Astrocyte (in vitro differentiated cells and primary cell): Measurements from ENCODE around the gene ZNF554. TPM values are rescaled to one million over a fixed set of nuclear protein-coding genes. Genes with fewer than 3 reads are reported as not detected.

Experiments used
- DNase-seq: peaks from one replicate; pipeline ENCODE4 v3.0.0-alpha.2; 2010; ENCODE audit warnings: low read depth
- FAIRE-seq: peaks from 2 replicates; lab custom pipeline; 2011; peaks lifted over from hg19 to GRCh38; lab: Jason Lieb, UNC
- H2AFZ ChIP-seq: 2 replicates; pipeline ENCODE4 v1.6.0; 2012; ENCODE audit warnings: low read depth, low read length, inconsistent platforms
- H3K27ac ChIP-seq: 2 replicates; pipeline ENCODE4 v1.5.1; 2011; ENCODE audit warnings: low read depth, low read length, inconsistent platforms
- H3K27me3 ChIP-seq: 2 replicates; pipeline ENCODE4 v1.6.0; 2011; ENCODE audit warnings: low read length, inconsistent platforms; ENCODE audit not compliant: insufficient read depth
- H3K36me3 ChIP-seq: 2 replicates; pipeline ENCODE4 v1.5.1; 2011; ENCODE audit warnings: low read length, inconsistent platforms; ENCODE audit not compliant: insufficient read depth
- H3K4me1 ChIP-seq: 2 replicates; pipeline ENCODE4 v1.5.1; 2011; ENCODE audit warnings: low read length, inconsistent platforms; ENCODE audit not compliant: insufficient read depth
- H3K4me2 ChIP-seq: 2 replicates; pipeline ENCODE4 v1.6.0; 2012; ENCODE audit warnings: low read length, inconsistent platforms
- H3K4me3 ChIP-seq: 2 replicates; pipeline ENCODE4 v1.5.1; 2011; ENCODE audit warnings: low read depth, mild to moderate bottlenecking, low read length, inconsistent platforms; ENCODE audit not compliant: insufficient read depth
- H3K79me2 ChIP-seq: 2 replicates; pipeline ENCODE4 v1.6.0; 2012; ENCODE audit warnings: mild to moderate bottlenecking, low read length, inconsistent platforms; ENCODE audit not compliant: insufficient read depth
- H3K9ac ChIP-seq: 2 replicates; pipeline ENCODE4 v1.6.0; 2012; ENCODE audit warnings: mild to moderate bottlenecking, low read length, inconsistent platforms
- H3K9me3 ChIP-seq: 2 replicates; pipeline ENCODE4 v1.5.1; 2012; ENCODE audit warnings: low read depth, mild to moderate bottlenecking, low read length, inconsistent platforms; ENCODE audit not compliant: insufficient read depth
- H4K20me1 ChIP-seq: 2 replicates; pipeline ENCODE4 v1.6.0; 2012; ENCODE audit warnings: low read length, inconsistent platforms; ENCODE audit not compliant: insufficient read depth
- H3K27ac Mint-ChIP-seq: one replicate; pipeline ENCODE4 v1.8.0; 2021; ENCODE audit warnings: mild to moderate bottlenecking, mixed read lengths; ENCODE audit not compliant: unreplicated experiment
- H3K27me3 Mint-ChIP-seq: one replicate; pipeline ENCODE4 v1.8.0; 2021; ENCODE audit warnings: low read depth, mixed read lengths; ENCODE audit not compliant: unreplicated experiment
- H3K36me3 Mint-ChIP-seq: one replicate; pipeline ENCODE4 v1.8.0; 2021; ENCODE audit warnings: low read depth, mixed read lengths; ENCODE audit not compliant: unreplicated experiment
- H3K4me1 Mint-ChIP-seq: one replicate; pipeline ENCODE4 v1.8.0; 2021; ENCODE audit warnings: low read depth, mixed read lengths; ENCODE audit not compliant: unreplicated experiment
- H3K4me3 Mint-ChIP-seq: one replicate; pipeline ENCODE4 v1.8.0; 2021; ENCODE audit warnings: mild to moderate bottlenecking, moderate library complexity, mixed read lengths; ENCODE audit not compliant: unreplicated experiment
- H3K9me3 Mint-ChIP-seq: one replicate; pipeline ENCODE4 v1.8.0; 2021; ENCODE audit warnings: mild to moderate bottlenecking, mixed read lengths; ENCODE audit not compliant: unreplicated experiment
- EZH2 ChIP-seq: IDR thresholded peaks from 2 replicates; pipeline ENCODE4 v1.6.1; 2012; ENCODE audit warnings: mild to moderate bottlenecking, low read length, inconsistent platforms; ENCODE audit not compliant: insufficient read depth
- total RNA-seq: library from RNA; stranded (reverse); gene quantifications from 2 replicates; pipeline ENCODE4 v1.2.1, GENCODE V29; 2021
- TF ChIP-seq, protein P1 (sequence below): IDR thresholded peaks from 2 replicates; pipeline ENCODE4 v1.5.1; 2011; ENCODE audit warnings: low read depth, mild to moderate bottlenecking, inconsistent platforms, low read length, moderate library complexity; ENCODE audit not compliant: insufficient read depth

Gene ZNF554
- total RNA-seq, 1 donor from 2014 or later = 3.1 TPM

DNA sequence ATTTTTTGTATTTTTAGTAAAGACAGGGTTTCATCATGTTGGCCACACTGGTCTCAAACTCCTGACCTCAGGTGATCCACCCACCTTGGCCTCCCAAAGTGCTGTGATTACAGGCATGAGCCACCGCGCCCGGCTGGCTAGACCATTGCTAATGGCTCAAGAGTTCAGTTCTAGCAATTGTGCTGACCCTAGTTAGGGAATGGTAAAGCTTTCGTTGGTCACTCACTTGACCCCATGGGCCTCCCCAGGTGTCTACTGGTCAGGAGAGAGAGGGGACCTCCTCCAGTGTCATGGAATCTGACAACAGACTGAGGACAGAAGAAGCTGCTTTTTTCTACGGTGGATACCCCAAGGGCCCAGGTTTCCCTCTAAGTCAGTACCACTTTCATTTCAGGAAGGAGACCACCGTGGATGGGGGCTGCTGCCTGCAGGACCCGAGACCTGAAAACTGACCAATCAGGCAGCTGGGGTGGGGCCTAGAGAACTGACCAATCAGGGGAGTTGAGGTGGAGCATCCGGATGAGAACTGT is 46.9 kb downstream of the ZNF554 start:
- H4K20me1 ChIP-seq = no peaks in the 10 kb centered on the region
- no peaks in the 10 kb centered on the region for H3K27me3 ChIP-seq
- DNase-seq (no peak), FAIRE-seq (no peak)
- no peaks in the 10 kb centered on the region for H3K79me2 ChIP-seq
- H3K4me1 Mint-ChIP-seq = no peaks in the 10 kb centered on the region
- H3K27me3 Mint-ChIP-seq = peaks cover 5% of the 10 kb centered on the region
- H3K36me3 Mint-ChIP-seq = no peaks in the 10 kb centered on the region
- no peak for TF ChIP-seq EZH2
- TF ChIP-seq, protein P1, sequence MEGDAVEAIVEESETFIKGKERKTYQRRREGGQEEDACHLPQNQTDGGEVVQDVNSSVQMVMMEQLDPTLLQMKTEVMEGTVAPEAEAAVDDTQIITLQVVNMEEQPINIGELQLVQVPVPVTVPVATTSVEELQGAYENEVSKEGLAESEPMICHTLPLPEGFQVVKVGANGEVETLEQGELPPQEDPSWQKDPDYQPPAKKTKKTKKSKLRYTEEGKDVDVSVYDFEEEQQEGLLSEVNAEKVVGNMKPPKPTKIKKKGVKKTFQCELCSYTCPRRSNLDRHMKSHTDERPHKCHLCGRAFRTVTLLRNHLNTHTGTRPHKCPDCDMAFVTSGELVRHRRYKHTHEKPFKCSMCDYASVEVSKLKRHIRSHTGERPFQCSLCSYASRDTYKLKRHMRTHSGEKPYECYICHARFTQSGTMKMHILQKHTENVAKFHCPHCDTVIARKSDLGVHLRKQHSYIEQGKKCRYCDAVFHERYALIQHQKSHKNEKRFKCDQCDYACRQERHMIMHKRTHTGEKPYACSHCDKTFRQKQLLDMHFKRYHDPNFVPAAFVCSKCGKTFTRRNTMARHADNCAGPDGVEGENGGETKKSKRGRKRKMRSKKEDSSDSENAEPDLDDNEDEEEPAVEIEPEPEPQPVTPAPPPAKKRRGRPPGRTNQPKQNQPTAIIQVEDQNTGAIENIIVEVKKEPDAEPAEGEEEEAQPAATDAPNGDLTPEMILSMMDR = no peak
- H3K27ac Mint-ChIP-seq = no peak overlapping the region
- no peak overlapping the region for H2AFZ ChIP-seq
- H3K9ac ChIP-seq = no peak overlapping the region
- H3K4me1 ChIP-seq = no peaks in the 10 kb centered on the region
- peaks cover 3% of the 10 kb centered on the region for H3K9me3 ChIP-seq
- H3K9me3 Mint-ChIP-seq = peaks cover 25% of the 10 kb centered on the region
- no peak overlapping the region for H3K4me3 ChIP-seq
- no peak overlapping the region for H3K27ac ChIP-seq
- peak overlapping the region; percentile 14 for H3K4me3 Mint-ChIP-seq
- no peaks in the 10 kb centered on the region for H3K36me3 ChIP-seq
- no peak overlapping the region for H3K4me2 ChIP-seq

DNA sequence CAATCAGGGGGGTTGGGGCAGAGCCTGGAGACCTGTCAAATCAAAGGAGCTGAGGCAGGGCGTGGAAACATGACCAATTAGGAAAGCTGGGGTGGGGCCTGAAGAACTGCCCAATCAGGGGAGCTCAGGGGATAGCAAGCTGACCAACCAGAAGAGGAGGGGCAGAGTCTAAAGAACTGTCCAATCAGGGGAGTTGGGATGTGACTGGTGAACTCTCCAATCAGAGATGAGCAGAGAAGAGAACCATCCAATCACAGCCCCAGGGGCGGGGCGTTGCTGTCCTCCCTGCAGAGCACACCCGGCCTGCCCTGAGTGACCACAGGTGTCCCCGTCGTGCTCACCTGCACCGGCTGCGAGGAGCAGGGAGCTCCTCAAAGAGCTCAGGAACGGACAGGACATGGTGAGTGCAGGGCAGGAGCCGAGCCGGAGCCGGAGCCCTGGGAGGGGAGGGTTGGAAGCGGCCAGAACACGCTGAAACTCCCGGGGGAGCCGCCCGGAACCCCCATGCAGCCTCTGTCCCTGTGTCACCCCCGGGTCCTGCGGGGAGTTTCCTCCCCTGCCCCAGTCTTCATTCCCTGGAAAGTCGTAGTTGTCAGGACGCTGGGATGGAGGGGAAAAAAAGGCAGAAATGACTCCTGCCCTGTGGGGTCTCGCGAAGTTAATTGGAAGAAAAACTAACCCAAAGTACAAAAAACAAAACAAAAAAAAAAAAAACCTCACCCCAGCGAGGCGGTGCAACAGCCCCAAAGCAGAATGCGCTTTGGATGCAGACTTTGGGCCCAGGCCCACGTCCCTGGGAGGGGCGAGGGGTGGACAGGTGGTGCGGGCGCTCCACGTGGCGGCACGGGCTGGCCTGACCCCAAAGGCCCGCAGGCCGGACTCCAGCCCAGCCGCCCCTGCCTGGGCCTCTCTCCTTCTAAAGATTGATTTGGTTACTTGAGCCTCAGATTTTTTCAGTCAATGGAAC is 47.6 kb downstream of the ZNF554 start, which contains the start of gene ZNF556:
ZNF556 (plus strand) TSS at position 311 of the 967 bp plus-strand sequence; CDS start at position 398, 87 bp downstream.
- no peaks in the 10 kb centered on the region for H3K4me1 ChIP-seq
- H3K4me2 ChIP-seq = no peak within 1 kb of the TSS

More for the DNA sequence above, 47.6 kb downstream of the ZNF554 start, which contains the start of gene ZNF556:
- Mint-ChIP-seq H3K36me3 (no peaks in the 10 kb centered on the region), H3K4me3 (peak within 1 kb of the TSS; percentile 14), H3K27ac (no peak within 1 kb of the TSS), H3K4me1 (no peaks in the 10 kb centered on the region), H3K27me3 (peaks cover 5% of the 10 kb centered on the region), H3K9me3 (peaks cover 23% of the 10 kb centered on the region)
- TF ChIP-seq, protein P1 = no peak
- TF ChIP-seq EZH2 = no peak
- no peak within 1 kb of the TSS for H3K9ac ChIP-seq
- no peak within 1 kb of the TSS for H3K4me3 ChIP-seq
- no peaks in the 10 kb centered on the region for H3K79me2 ChIP-seq
- peaks cover 3% of the 10 kb centered on the region for H3K9me3 ChIP-seq
- no peaks in the 10 kb centered on the region for H3K27me3 ChIP-seq
- H3K27ac ChIP-seq = no peak within 1 kb of the TSS
- H4K20me1 ChIP-seq = no peaks in the 10 kb centered on the region
- no peaks in the 10 kb centered on the region for H3K36me3 ChIP-seq
- H2AFZ ChIP-seq = no peak within 1 kb of the TSS
- DNase-seq (no peak), FAIRE-seq (no peak)
